Mesenteric fat pad (tissue), 1 donor: ENCODE results near the gene NEBL. TPM values are rescaled to one million over a fixed set of nuclear protein-coding genes. Genes with fewer than 3 reads are reported as not detected.

Experiments
- DNase-seq: peaks from one replicate; pipeline ENCODE4 v3.0.0-alpha.2; 2020; ENCODE audit warnings: low spot score
- total RNA-seq: library from RNA; stranded (reverse); fragmentation: NEBNext Ultra II Directional; extraction: Animal tissue kit (Norgen Biotek cat#: 25700); gene quantifications from one replicate; pipeline ENCODE4 v1.2.1, GENCODE V29; 2021
- donor health status: DM: yes; HTN: yes; CAD: no.

The NEBL gene
- total RNA-seq, 1 donor from 2014 or later: 0.80 TPM

- DNase-seq: no peak
Observed at GRCh38 chr10:20795391-20795790, 101.7 kb downstream of the NEBL start.

GRCh38 chr10:20785174-20785573 lies 111.9 kb downstream of the NEBL start:
- no peak for DNase-seq

GRCh38 chr10:20778008-20778757 lies 118.9 kb downstream of the NEBL start:
- no peak for DNase-seq

- DNase-seq: no peak
Observed at GRCh38 chr10:20776384-20777118, 120.6 kb downstream of the NEBL start.

- DNase-seq: no peak
Observed at GRCh38 chr10:20771051-20771450, 126.1 kb downstream of the NEBL start.

- no peak for DNase-seq
Observed at GRCh38 chr10:20769481-20769880, 127.6 kb downstream of the NEBL start.

GRCh38 chr10:20768843-20769242 lies 128.3 kb downstream of the NEBL start:
- DNase-seq: no peak

- DNase-seq: no peak
Observed at GRCh38 chr10:20767028-20767427, 130.1 kb downstream of the NEBL start.

- DNase-seq: no peak
Observed at GRCh38 chr10:20765066-20765465, 132.0 kb downstream of the NEBL start.

- no peak for DNase-seq
Observed at GRCh38 chr10:20760460-20760859, 136.7 kb downstream of the NEBL start.

- no peak for DNase-seq
Observed at GRCh38 chr10:20748551-20748950, 148.6 kb downstream of the NEBL start.

- no peak for DNase-seq
Observed at GRCh38 chr10:20747782-20748181, 149.3 kb downstream of the NEBL start.

GRCh38 chr10:20746856-20747255 lies 150.3 kb downstream of the NEBL start:
- DNase-seq: no peak

GRCh38 chr10:20745556-20746375 lies 151.3 kb downstream of the NEBL start:
- DNase-seq: no peak

- no peak for DNase-seq
Observed at GRCh38 chr10:20744821-20745220, 152.3 kb downstream of the NEBL start.

- no peak for DNase-seq
Observed at GRCh38 chr10:20743942-20744341, 153.2 kb downstream of the NEBL start.

GRCh38 chr10:20742737-20743541 lies 154.2 kb downstream of the NEBL start:
- DNase-seq: no peak

GRCh38 chr10:20740120-20740519 lies 157.0 kb downstream of the NEBL start:
- DNase-seq: no peak

GRCh38 chr10:20737107-20737506 lies 160.0 kb downstream of the NEBL start:
- DNase-seq: no peak
